Esophagus muscularis mucosa (tissue), 4 donors: ENCODE measurements around the gene LHB.

Experiments
- EP300 ChIP-seq: sonication (generic); formaldehyde crosslinking; IDR thresholded peaks from one replicate; pipeline ENCODE4 v1.6.1; 2017; ENCODE audit warnings: antibody characterized with exemption
- POLR2AphosphoS5 ChIP-seq, 2 donors: sonication (generic); formaldehyde crosslinking; IDR thresholded peaks; one replicate each; pipeline ENCODE4 v1.6.1; 2017; ENCODE audit warnings: antibody characterized with exemption in 2 of 2
- TF ChIP-seq, protein P1 (sequence below), 3 experiments: fragments of 200-600 bp in 2 of 3; fragments of 450-650 bp in 1 of 3; sonication (generic) in 2 of 3; IDR thresholded peaks; one replicate each; pipeline ENCODE4 v1.5.1; 2017 to 2019; ENCODE audit warnings: antibody characterized with exemption in 3 of 3, mild to moderate bottlenecking in 2 of 3, moderate library complexity in 1 of 3

DNA sequence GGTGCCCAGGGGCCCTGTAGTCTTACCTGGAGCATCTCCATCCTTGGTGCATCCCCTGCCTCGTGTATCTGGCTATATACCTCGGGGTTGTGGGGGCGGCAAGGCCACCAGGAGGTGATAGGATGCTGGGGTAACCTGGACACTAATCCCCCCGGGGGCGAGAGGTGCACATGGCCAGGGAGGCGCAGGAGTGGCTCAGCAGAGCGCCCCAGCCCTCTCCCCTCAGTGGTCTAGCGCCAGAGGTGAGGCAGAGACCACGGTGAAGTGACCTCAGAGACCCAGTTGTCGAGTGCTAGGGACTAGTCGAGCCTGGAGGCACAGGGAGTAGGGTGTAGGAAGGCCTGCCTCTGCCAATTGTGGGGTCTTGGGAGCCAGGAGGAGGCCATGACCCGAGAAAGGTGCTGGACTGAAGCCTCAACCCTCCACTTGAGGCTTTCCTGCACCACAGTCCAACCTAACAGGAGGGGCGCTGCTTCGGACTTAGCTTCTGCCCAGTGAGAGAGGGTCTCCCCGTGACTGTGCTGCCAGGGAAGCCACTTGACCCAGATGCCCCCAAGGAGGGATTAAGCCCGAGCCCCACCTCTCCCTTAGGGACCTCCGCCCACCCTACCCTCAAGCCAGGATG lies at the start of gene LHB:
- TF ChIP-seq EP300, result no peak
- TF ChIP-seq POLR2AphosphoS5 (IDR thresholded peaks at IDR 0.05), result no peak
- TF ChIP-seq, protein P1, sequence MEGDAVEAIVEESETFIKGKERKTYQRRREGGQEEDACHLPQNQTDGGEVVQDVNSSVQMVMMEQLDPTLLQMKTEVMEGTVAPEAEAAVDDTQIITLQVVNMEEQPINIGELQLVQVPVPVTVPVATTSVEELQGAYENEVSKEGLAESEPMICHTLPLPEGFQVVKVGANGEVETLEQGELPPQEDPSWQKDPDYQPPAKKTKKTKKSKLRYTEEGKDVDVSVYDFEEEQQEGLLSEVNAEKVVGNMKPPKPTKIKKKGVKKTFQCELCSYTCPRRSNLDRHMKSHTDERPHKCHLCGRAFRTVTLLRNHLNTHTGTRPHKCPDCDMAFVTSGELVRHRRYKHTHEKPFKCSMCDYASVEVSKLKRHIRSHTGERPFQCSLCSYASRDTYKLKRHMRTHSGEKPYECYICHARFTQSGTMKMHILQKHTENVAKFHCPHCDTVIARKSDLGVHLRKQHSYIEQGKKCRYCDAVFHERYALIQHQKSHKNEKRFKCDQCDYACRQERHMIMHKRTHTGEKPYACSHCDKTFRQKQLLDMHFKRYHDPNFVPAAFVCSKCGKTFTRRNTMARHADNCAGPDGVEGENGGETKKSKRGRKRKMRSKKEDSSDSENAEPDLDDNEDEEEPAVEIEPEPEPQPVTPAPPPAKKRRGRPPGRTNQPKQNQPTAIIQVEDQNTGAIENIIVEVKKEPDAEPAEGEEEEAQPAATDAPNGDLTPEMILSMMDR (IDR thresholded peaks at IDR 0.05), result no peak
